SK-N-SH (cell line): ENCODE results near the gene PEX14. TPM values are rescaled to one million over a fixed set of nuclear protein-coding genes. Genes with fewer than 3 reads are reported as not detected.
A peak's percentile ranks its signal among the peaks of the same experiment; 100 is the strongest.

Experiments used
- CTCF ChIA-PET: fragments of 300-600, 350-600 bp; formaldehyde crosslinking; extraction: SDS; loops from one replicate; lab custom pipeline; 2021; lab: Yijun Ruan, JAX
- POLR2A ChIA-PET: fragments of 350-600 bp; sonication (Branson Sonifier 250); formaldehyde crosslinking; extraction: SDS; loops from one replicate; lab custom pipeline; 2020; ENCODE audit warnings: antibody characterized with exemption, inconsistent platforms; lab: Yijun Ruan, JAX
- DNase-seq: peaks from one replicate; pipeline ENCODE4 v3.0.0; 2012
- H2AFZ ChIP-seq: fragments of 200-600 bp; sonication (generic); 2 replicates; pipeline ENCODE4 v1.8.1; 2016; ENCODE audit warnings: antibody characterized with exemption, mild to moderate bottlenecking, low read depth
- H3F3A ChIP-seq: fragments of 200-600 bp; sonication (generic); replicated peaks from 2 replicates; pipeline ENCODE3; 2016; ENCODE audit warnings: antibody characterized with exemption, mild to moderate bottlenecking; ENCODE audit not compliant: insufficient read depth
- H3K27ac ChIP-seq, 2 experiments: fragments of 200-500 bp in 1 of 2; fragments of 200-600 bp in 1 of 2; sonication (Bioruptor generic) in 1 of 2; sonication (generic), shearing (Covaris generic) in 1 of 2; 2 replicates each; pipeline versions ENCODE4 v1.5.1 to v1.6.1; 2014 to 2016; ENCODE audit warnings: low read depth in 2 of 2, inconsistent platforms in 1 of 2, low read length in 1 of 2, mild to moderate bottlenecking in 1 of 2, mixed read lengths in 1 of 2
- H3K27me3 ChIP-seq: fragments of 200-600 bp; sonication (generic), shearing (Covaris generic); 2 replicates; pipeline ENCODE4 v1.6.1; 2016; ENCODE audit warnings: mixed run types; ENCODE audit not compliant: insufficient read depth
- H3K36me3 ChIP-seq, 2 experiments: fragments of 200-500 bp in 1 of 2; fragments of 200-600 bp in 1 of 2; sonication (Bioruptor generic) in 1 of 2; sonication (generic) in 1 of 2; replicated peaks in 1 of 2; 2 replicates each; pipeline versions ENCODE3 to v1.5.1; 2014 to 2016; ENCODE audit warnings: low read length in 1 of 2, mild to moderate bottlenecking in 1 of 2; ENCODE audit not compliant: insufficient read depth in 2 of 2, control insufficient read depth in 1 of 2
- H3K4me1 ChIP-seq, 2 experiments: fragments of 200-500 bp in 1 of 2; fragments of 200-600 bp in 1 of 2; sonication (Bioruptor generic) in 1 of 2; sonication (generic), shearing (Covaris generic) in 1 of 2; 2 replicates each; pipeline versions ENCODE4 v1.5.1 to v1.6.1; 2014 to 2016; ENCODE audit warnings: low read depth in 1 of 2, low read length in 1 of 2, mixed run types in 1 of 2; ENCODE audit not compliant: insufficient read depth in 2 of 2, control insufficient read depth in 1 of 2
- H3K4me2 ChIP-seq: fragments of 200-600 bp; sonication (generic), shearing (Covaris generic); 2 replicates; pipeline ENCODE4 v1.6.1; 2017; ENCODE audit warnings: mixed run types
- H3K4me3 ChIP-seq, 2 experiments: fragments of 200-500 bp in 1 of 2; fragments of 200-600 bp in 1 of 2; sonication (Bioruptor generic) in 1 of 2; sonication (generic), shearing (Covaris generic) in 1 of 2; 2 replicates each; pipeline versions ENCODE4 v1.5.1 to v1.8.1; 2014 to 2016; ENCODE audit warnings: low read depth in 2 of 2, inconsistent platforms in 1 of 2, low read length in 1 of 2, mild to moderate bottlenecking in 1 of 2, mixed read lengths in 1 of 2, moderate library complexity in 1 of 2
- H3K79me2 ChIP-seq: fragments of 200-600 bp; sonication (generic); 2 replicates; pipeline ENCODE4 v1.8.1; 2017; ENCODE audit warnings: mild to moderate bottlenecking; ENCODE audit not compliant: insufficient read depth
- H3K9ac ChIP-seq: fragments of 200-600 bp; sonication (generic); 2 replicates; pipeline ENCODE4 v1.6.1; 2017; ENCODE audit warnings: mixed run types
- H3K9me2 ChIP-seq: fragments of 200-600 bp; sonication (generic); 2 replicates; pipeline ENCODE4 v1.6.1; 2017; ENCODE audit warnings: mixed run types
- H3K9me3 ChIP-seq: fragments of 200-600 bp; sonication (generic); 2 replicates; pipeline ENCODE4 v1.6.1; 2017; ENCODE audit warnings: mixed run types, mild to moderate bottlenecking, moderate library complexity
- H4K20me1 ChIP-seq: fragments of 200-600 bp; sonication (generic); 2 replicates; pipeline ENCODE4 v1.6.1; 2017; ENCODE audit warnings: mild to moderate bottlenecking, mixed run types; ENCODE audit not compliant: insufficient read depth
- CHD2 ChIP-seq: fragments of 150-350 bp; IDR thresholded peaks from 2 replicates; pipeline ENCODE4 v1.6.1; 2018; ENCODE audit warnings: low read length; ENCODE audit not compliant: partially characterized antibody
- ELF1 ChIP-seq: IDR thresholded peaks from 2 replicates; pipeline ENCODE4 v1.4.0; 2012
- EP300 ChIP-seq, 2 experiments: IDR thresholded peaks; 2 replicates each; pipeline versions ENCODE4 v1.4.0 to v1.6.1; 2012; ENCODE audit warnings: borderline replicate concordance in 1 of 2, low read depth in 1 of 2, low read length in 1 of 2
- FOSL2 ChIP-seq: IDR thresholded peaks from 2 replicates; pipeline ENCODE4 v1.4.0; 2012; ENCODE audit warnings: low read depth, mild to moderate bottlenecking, moderate library complexity, borderline replicate concordance
- FOXJ3 ChIP-seq: sonication (generic); formaldehyde crosslinking; IDR thresholded peaks from 2 replicates; pipeline ENCODE4 v1.5.1; 2020; ENCODE audit warnings: mild to moderate bottlenecking, missing genetic modification reagents
- GATA2 ChIP-seq: sonication (generic); formaldehyde crosslinking; IDR thresholded peaks from 2 replicates; pipeline ENCODE4 v1.5.0; 2020; ENCODE audit warnings: mild to moderate bottlenecking, missing genetic modification reagents
- IRF3 ChIP-seq: fragments of 150-350 bp; IDR thresholded peaks from 2 replicates; pipeline ENCODE4 v1.6.1; 2016; ENCODE audit warnings: mild to moderate bottlenecking, low read depth, low read length
- JUND ChIP-seq: IDR thresholded peaks from 2 replicates; pipeline ENCODE4 v1.4.0; 2012
- MAX ChIP-seq: IDR thresholded peaks from 2 replicates; pipeline ENCODE4 v1.4.0; 2012; ENCODE audit warnings: low read depth
- MEF2A ChIP-seq: IDR thresholded peaks from 2 replicates; pipeline ENCODE4 v1.4.0; 2012; ENCODE audit warnings: low read depth, borderline replicate concordance
- MXI1 ChIP-seq: IDR thresholded peaks from 2 replicates; pipeline ENCODE4 v1.6.1; 2012; ENCODE audit warnings: mild to moderate bottlenecking, low read depth, low read length, improper control_type of control experiment
- NFIC ChIP-seq: IDR thresholded peaks from 2 replicates; pipeline ENCODE4 v1.4.0; 2012; ENCODE audit warnings: borderline replicate concordance
- PBX3 ChIP-seq: IDR thresholded peaks from 2 replicates; pipeline ENCODE4; 2012
- POLR2AphosphoS5 ChIP-seq: IDR thresholded peaks from 2 replicates; pipeline ENCODE4 v1.6.1; 2012; ENCODE audit warnings: low read depth, low read length
- RAD21 ChIP-seq: IDR thresholded peaks from 2 replicates; pipeline ENCODE4 v1.6.1; 2012; ENCODE audit warnings: mild to moderate bottlenecking, low read length
- REST ChIP-seq: IDR thresholded peaks from 2 replicates; pipeline ENCODE4 v1.6.1; 2012; ENCODE audit warnings: mild to moderate bottlenecking, low read depth, low read length, moderate library complexity
- RXRA ChIP-seq: IDR thresholded peaks from 2 replicates; pipeline ENCODE4 v1.4.0; 2012; ENCODE audit warnings: low read depth, mild to moderate bottlenecking, borderline replicate concordance
- SMC3 ChIP-seq: IDR thresholded peaks from 2 replicates; pipeline ENCODE4 v1.6.1; 2012; ENCODE audit warnings: low read depth, low read length, improper control_type of control experiment
- TCF12 ChIP-seq: IDR thresholded peaks from 2 replicates; pipeline ENCODE4 v1.4.0; 2012
- TEAD4 ChIP-seq: IDR thresholded peaks from 2 replicates; pipeline ENCODE4 v1.4.0; 2012; ENCODE audit warnings: mild to moderate bottlenecking, borderline replicate concordance; ENCODE audit not compliant: insufficient read depth
- WGBS: methylation state at CpG from one replicate; pipeline ENCODE4 v1.1.6; 2017; ENCODE audit warnings: low lambda C conversion rate; 5-methylcytosine and 5-hydroxymethylcytosine counted together
- polyA plus RNA-seq, 3 experiments: library from polyadenylated mRNA; depleted of rRNA; stranded (reverse); fragments of >200 nt; gene quantifications; 2 replicates each; pipeline ENCODE4 v1.2.3, GENCODE V29; 2012

The PEX14 gene
- polyA plus RNA-seq, 1 of the 3 experiments (the other 2 are of a cell fraction): 36.2 TPM

- ChIA-PET CTCF (interaction anchor here (0.6 to 3.0 kb wide), 10 partner anchors 8 to 414 kb away, joined by 3 to 10 read pairs (median 5); no protein-coding TSS in a partner anchor), POLR2A (no interaction called here)
- H3F3A ChIP-seq: peaks cover 30% of the 10 kb centered on the region
- H3K27me3 ChIP-seq: no peaks in the 10 kb centered on the region
- peak overlapping the region; percentile 22 to 88; a peak in 3 of 4 replicates for H3K27ac ChIP-seq
- peaks cover 2 to 31% of the 10 kb centered on the region in 2 experiments; a peak in 3 of 4 replicates for H3K4me1 ChIP-seq
- TF ChIP-seq MXI1 (no peak), FOSL2 (peak; percentile 91), EP300 (IDR thresholded peaks at IDR 0.05; ENCODE audit: borderline replicate concordance in 1 of 2, low read depth in 1 of 2, low read length in 1 of 2) (peak in 1 of 2 experiments; percentile 71; a peak in 1 of 4 replicates), SMC3 (no peak), JUND (peak; percentile 83), RXRA (no peak; the same call in 1 of the 2 replicates), ELF1 (no peak), POLR2AphosphoS5 (no peak), NFIC (peak; percentile 81), TEAD4 (peak; percentile 65), MEF2A (0 out of 2 replicates have a peak, but pooled peaks have one; percentile 35), PBX3 (peak; percentile 87), MAX (peak; percentile 35; the same call in 1 of the 2 replicates), TCF12 (peak; percentile 70)
- peak overlapping the region; percentile 77 for H3K4me2 ChIP-seq
- H3K79me2 ChIP-seq: peaks cover 26% of the 10 kb centered on the region; the same call in 1 of the 2 replicates
- H4K20me1 ChIP-seq: no peaks in the 10 kb centered on the region; the same call in 1 of the 2 replicates
- peak overlapping the region; percentile 41 for H3K9ac ChIP-seq
- no peaks in the 10 kb centered on the region for H3K9me3 ChIP-seq
- H3K4me3 ChIP-seq: peak overlapping the region in 1 of 2 experiments; percentile 52; a peak in 3 of 4 replicates
- peaks cover 0 to 4% of the 10 kb centered on the region in 2 experiments for H3K36me3 ChIP-seq
- no peaks in the 10 kb centered on the region for H3K9me2 ChIP-seq
- WGBS: 24% methylated on average over 13 of the region's 13 CpGs
- DNase-seq: no peak
- no peak overlapping the region for H2AFZ ChIP-seq
Measured at GRCh38 chr1:10528066-10529014, 53.6 kb downstream of the PEX14 start.

GRCh38 chr1:10529091-10529490, 54.3 kb downstream of the PEX14 start:
- 93% methylated on average over 12 of the region's 12 CpGs for WGBS
- no peaks in the 10 kb centered on the region for H3K9me3 ChIP-seq
- TF ChIP-seq RAD21: no peak
- TF ChIP-seq FOXJ3 (CRISPR knock-in tag): no peak
- TF ChIP-seq REST: no peak
- no peak for TF ChIP-seq GATA2 (CRISPR knock-in tag)
- no peak for TF ChIP-seq IRF3
- no peak for TF ChIP-seq TCF12
- TF ChIP-seq JUND: no peak
- no peak for TF ChIP-seq CHD2
- H3K79me2 ChIP-seq: peaks cover 26% of the 10 kb centered on the region; the same call in 1 of the 2 replicates
- H3K27me3 ChIP-seq: no peaks in the 10 kb centered on the region
- H3K4me2 ChIP-seq: peak overlapping the region; percentile 77
- CTCF ChIA-PET: interaction anchor here (1.6 to 3.0 kb wide), 4 partner anchors 9 to 34 kb away, joined by 5 to 10 read pairs (median 7); no protein-coding TSS in a partner anchor
- peak overlapping the region in 1 of 2 experiments; percentile 88; a peak in 3 of 4 replicates for H3K27ac ChIP-seq
- H3K4me1 ChIP-seq: peaks cover 2 to 31% of the 10 kb centered on the region in 2 experiments; a peak in 3 of 4 replicates
- H3K4me3 ChIP-seq: no peak overlapping the region
- peaks cover 0 to 4% of the 10 kb centered on the region in 2 experiments for H3K36me3 ChIP-seq
- POLR2A ChIA-PET: no interaction called here
- H3K9me2 ChIP-seq: no peaks in the 10 kb centered on the region
- no peak overlapping the region for H2AFZ ChIP-seq
- no peaks in the 10 kb centered on the region; the same call in 1 of the 2 replicates for H4K20me1 ChIP-seq
- DNase-seq: no peak
- peaks cover 30% of the 10 kb centered on the region for H3F3A ChIP-seq
- peak overlapping the region; percentile 41 for H3K9ac ChIP-seq
